ENCODE results near the gene TBX21.
"Not testable (repeated sequence)": the region's sequence is repeated elsewhere in the genome, so short reads cannot be mapped to it uniquely, and the experiment has no call there.

The TBX21 gene

DNA sequence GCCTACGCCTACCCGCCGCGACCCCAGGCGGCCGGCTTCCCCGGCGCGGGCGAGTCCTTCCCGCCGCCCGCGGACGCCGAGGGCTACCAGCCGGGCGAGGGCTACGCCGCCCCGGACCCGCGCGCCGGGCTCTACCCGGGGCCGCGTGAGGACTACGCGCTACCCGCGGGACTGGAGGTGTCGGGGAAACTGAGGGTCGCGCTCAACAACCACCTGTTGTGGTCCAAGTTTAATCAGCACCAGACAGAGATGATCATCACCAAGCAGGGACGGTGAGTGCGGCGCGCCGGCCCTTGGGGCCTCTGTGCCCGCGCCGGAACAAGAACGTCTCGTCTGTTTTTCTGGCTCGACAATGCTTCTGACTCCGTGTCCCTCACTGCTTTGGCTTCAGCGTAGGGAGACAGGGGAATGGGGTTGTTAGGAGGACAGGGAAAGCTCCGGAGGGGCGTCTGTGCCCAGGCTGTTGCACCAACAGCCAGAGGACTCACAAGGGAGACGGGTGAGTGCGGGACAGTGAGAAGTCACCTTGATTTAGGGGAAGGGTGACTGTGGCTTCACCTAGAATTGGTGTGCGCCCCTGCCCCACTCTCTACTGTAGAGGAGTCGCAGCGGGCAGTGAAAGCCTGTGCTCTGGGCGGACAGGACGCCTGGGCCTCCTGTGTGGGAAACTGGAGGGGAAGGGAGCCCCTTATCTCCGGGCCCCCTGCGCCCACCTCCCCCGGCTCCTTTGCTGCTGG lies 806 bp downstream of the TBX21 start:
- peak; percentile 82 for DNase-seq (ENCODE audit: low spot score)

GRCh38 chr17:47735139-47735464 lies 2.1 kb downstream of the TBX21 start:
- peak; percentile 21 for DNase-seq (ENCODE audit: low spot score)

DNA sequence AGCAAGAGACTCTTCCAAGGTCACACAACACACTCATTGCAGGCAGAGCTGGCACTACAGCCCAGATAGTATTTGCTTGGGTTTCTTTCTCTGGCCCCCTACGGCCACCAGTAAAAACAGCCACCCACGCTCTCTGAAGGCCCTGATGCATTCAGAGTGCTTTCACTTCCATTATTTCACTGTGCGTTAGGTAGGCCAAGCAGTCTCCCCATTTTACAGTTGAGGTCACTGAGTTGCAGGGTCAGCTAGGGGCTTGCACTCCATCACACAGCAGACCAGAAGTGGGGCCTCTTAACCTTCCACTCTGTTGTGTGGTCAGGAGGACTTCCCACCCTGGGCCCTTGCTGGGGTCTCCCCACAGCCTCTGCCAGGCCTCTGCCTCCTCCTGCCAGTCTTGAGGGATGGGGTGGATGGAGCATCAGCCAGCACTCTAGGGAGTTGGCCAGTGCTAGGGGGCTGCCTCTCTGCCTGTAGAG lies 2.5 kb downstream of the TBX21 start:
- DNase-seq (ENCODE audit: low spot score), result no peak

GRCh38 chr17:47736501-47737495 lies 3.8 kb downstream of the TBX21 start:
- DNase-seq (ENCODE audit: low spot score), result no peak

GRCh38 chr17:47738178-47738577 lies 5.1 kb downstream of the TBX21 start:
- DNase-seq (ENCODE audit: low spot score), result no peak

DNA sequence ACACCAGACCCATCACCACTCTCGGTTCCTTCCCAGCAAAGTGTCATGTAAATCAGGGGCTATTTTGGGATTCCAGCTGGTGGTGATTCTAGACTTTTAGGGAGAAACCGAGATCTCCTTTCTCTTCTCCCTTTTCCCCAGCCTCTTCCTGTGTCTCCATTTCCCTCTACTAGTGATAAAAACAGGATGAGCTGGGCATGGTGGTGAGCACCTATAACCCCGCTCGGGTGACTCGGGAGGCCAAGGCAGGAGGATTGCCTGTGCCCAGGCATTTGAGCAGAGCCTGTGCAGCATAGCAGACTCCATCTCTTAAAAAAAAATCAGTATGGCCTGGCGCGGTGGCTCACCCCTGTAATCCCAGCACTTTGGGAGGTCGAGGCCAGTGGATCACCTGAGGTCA lies 6.1 kb downstream of the TBX21 start:
- DNase-seq (ENCODE audit: low spot score), result no peak

GRCh38 chr17:47739945-47740344 lies 6.9 kb downstream of the TBX21 start:
- not testable (repeated sequence) for DNase-seq (ENCODE audit: low spot score)

DNA sequence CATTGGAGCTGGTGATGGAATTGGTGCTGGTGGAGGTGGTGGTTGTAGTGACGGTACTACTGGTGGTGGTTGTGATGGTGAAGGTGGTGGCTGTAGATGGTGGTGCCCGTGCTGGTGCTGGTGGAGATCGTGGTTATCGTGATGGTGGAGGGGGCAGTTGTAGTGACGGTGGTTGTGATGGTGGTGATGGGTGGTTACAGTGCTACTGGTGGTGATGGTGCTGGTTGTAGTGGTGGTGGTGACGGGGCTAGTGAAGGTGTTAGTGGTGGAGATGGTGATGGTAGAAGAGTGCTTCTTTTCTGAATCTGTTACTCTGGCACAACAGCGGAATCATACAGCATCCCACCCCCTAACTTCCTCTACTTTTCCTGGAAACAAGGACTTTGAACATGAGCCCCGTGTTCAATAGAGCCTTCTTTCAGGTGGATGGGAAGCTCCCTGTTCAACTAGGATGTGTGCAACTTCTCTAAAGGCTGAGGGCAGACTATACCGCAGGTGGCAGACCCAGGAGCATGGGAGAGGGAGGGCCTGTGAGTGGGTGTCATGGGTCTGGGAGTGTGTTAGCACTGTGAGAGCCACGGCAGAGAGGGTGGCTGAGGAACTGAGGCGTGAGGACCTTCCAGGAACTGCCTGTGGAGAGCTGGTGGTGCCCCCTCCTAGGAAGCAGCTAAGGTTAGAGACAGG lies 8.2 kb downstream of the TBX21 start:
- no peak for DNase-seq (ENCODE audit: low spot score)

DNA sequence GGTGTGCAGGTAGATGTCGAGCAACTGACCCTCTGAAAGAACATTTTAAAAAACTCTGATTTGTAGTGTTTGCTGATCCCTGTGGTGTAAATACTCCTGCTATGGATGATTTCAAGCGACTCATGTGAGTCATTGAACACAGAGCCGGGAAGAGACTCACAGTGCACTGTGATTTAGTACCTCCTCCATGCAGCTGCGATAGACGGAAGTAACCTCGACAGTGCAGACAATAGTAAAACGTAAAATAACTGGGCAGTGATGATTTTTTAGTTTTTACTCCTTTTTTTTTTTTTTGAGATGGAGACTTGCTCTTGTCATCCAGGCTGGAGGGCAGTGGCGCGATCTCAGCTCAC lies 8.7 kb downstream of the TBX21 start:
- DNase-seq (ENCODE audit: low spot score), result no peak

- DNase-seq (ENCODE audit: low spot score), result peak; percentile 94
Measured at GRCh38 chr17:47742319-47743181, 9.5 kb downstream of the TBX21 start.

- peak; percentile 45 for DNase-seq (ENCODE audit: low spot score)
Measured at GRCh38 chr17:47744168-47745036, 11.4 kb downstream of the TBX21 start.

DNA sequence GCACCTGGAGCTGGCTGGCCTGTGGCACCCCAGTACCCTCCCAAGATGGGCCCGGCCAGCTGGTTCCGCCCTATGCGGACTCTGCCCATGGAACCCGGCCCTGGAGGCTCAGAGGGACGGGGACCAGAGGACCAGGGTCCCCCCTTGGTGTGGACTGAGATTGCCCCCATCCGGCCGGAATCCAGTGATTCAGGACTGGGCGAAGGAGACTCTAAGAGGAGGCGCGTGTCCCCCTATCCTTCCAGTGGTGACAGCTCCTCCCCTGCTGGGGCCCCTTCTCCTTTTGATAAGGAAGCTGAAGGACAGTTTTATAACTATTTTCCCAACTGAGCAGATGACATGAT lies 12.0 kb downstream of the TBX21 start:
- no peak for DNase-seq (ENCODE audit: low spot score)

DNA sequence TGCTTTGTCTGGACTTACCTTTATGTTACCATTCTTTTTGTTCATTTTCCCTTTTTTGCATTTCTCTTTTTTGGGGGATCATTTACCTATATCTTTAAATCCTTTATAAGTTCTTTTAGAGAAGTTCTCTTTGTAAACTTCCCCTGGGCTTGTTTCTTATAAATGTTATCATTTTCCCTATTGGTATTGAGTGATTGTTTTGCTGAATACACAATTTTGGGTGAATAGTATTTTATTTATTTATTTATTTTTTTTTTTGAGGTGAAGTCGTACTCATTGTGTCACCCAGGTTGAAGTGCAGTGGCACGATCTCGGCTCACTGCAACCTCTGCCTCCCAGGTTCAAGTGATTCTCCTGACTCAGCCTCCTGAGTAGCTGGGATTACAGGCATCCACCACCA lies 18.4 kb downstream of the TBX21 start:
- no peak for DNase-seq (ENCODE audit: low spot score)

- DNase-seq (ENCODE audit: low spot score), result no peak
Measured at GRCh38 chr17:47757386-47757785, 24.4 kb downstream of the TBX21 start.

DNA sequence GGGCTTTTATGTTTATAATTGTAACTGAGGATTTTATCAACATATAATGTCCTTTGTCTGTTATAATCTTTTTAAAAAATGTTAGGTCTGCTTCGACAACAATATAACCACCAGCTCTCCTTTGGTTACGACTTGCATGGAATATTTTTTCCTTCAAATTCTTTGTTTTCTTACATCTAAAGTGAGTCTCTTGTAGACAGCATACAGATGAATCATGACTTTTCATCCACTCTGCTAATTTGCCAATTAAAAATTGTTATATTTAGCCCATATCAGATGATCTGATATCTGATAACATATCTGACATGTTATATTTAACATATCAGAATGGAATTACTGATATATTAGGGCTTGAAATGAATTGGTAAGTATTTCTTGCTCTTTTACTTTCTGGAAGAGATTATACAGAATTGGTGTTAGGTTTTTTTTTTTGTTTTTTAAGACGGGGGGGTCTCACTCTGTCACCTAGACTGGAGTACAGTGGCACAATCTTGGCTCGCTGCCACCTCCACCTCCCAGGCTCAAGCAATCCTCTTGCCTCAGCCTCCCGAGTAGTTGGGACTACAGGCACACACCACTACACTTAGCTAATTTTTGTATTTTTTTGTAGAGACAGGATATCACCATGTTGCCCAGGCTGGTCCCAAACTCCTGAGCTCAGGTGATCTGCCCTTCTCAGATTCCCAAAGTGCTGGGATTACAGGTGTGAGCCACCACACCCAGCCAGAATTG lies 27.5 kb downstream of the TBX21 start:
- no peak for DNase-seq (ENCODE audit: low spot score)

DNA sequence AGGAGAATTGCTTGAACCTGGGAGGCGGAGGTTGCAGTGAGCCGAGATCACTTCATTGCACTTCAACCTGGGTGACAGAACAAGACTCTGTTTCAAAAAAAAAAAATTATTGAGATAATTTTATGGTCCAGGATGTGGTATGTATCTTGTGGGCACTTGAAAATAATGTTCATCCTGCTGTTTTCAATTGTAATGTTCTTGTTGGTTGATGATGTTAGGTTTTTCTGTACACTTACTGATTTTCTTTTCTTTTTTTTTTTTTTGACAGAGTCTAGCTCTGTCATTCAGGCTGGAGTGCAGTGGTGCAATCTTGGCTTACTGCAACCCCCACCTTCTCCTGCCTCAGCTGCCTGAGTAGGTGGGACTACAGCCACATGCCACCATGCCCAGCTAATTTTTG lies 29.7 kb downstream of the TBX21 start:
- no peak for DNase-seq (ENCODE audit: low spot score)

DNA sequence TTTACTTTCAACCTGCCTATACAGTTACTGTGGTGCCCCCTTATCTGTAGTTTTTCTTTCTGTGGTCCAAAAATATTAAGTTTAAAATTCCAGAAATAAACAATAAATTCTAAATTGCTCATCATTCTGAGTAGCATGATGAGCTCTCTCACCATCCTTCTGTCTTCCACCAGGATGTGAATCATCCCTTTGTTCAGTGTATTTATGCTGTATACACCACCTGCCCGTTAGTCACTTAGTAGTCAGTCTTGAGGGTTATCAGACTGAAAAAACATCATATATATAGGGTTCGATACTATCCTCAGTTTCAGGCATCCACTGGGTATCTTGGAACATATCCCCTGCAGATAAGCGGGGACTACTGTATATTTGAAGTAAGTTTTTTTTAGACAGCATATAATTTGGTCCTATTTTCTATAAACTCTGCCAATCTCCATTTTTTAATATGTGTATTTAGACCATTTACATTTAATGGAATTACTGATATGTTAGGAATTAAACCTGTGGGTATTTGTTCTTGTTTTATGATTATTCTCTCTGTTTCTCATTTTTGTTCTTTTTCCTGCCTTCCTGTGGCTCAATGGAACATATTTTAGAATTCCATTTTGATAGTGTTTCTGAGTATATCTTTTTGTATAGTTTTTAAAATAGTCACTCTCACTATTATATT lies 31.0 kb downstream of the TBX21 start:
- DNase-seq (ENCODE audit: low spot score), result no peak

GRCh38 chr17:47773649-47774048 lies 40.6 kb downstream of the TBX21 start:
- DNase-seq (ENCODE audit: low spot score), result not testable (repeated sequence)

DNA sequence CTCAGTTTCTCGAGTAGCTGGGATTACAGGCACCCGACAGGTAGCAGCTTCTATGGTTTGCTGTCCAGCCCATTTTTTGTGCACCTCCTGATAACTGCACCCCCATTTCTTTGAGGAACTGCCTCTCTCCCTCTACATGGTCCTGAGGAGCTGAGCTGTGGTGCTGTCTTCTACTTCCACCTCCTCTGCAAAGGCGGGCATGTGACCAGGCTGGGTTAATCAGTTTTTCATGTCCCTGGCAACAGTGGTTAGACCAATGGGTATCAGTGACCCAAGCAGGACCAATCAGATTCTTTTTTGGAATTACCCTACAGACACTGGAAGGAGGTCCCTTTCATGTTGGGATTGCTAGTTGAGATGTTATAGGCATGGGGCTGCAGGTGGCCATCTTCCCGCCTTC lies 41.3 kb downstream of the TBX21 start:
- DNase-seq (ENCODE audit: low spot score), result no peak
